HFFc6 (cell line): Measurements from ENCODE around the gene LAMC2. TPM values are rescaled to one million over a fixed set of nuclear protein-coding genes. Genes with fewer than 3 reads are reported as not detected.

Experiments used
- DNase-seq: peaks from one replicate; pipeline ENCODE4 v3.0.0-alpha.2; 2018
- H3K27ac Mint-ChIP-seq: 2 replicates; pipeline ENCODE4 v1.8.0; 2020; ENCODE audit warnings: mild to moderate bottlenecking, mixed read lengths
- H3K27me3 Mint-ChIP-seq: 2 replicates; pipeline ENCODE4 v1.8.0; 2021; ENCODE audit warnings: mild to moderate bottlenecking, moderate library complexity, mixed read lengths; ENCODE audit not compliant: insufficient read depth
- H3K36me3 Mint-ChIP-seq: 2 replicates; pipeline ENCODE4 v1.8.0; 2021; ENCODE audit warnings: low read depth, mixed read lengths
- H3K4me1 Mint-ChIP-seq: 2 replicates; pipeline ENCODE4 v1.8.0; 2020; ENCODE audit warnings: low read depth, mixed read lengths
- H3K4me3 Mint-ChIP-seq: 2 replicates; pipeline ENCODE4 v1.8.0; 2020; ENCODE audit warnings: mild to moderate bottlenecking, moderate library complexity, mixed read lengths
- H3K9me3 Mint-ChIP-seq: 2 replicates; pipeline ENCODE4 v1.8.0; 2020; ENCODE audit warnings: mild to moderate bottlenecking, mixed read lengths
- total RNA-seq, 6 experiments: library from RNA; stranded (reverse); fragmentation: NEBNext Ultra II Directional; extraction: Animal tissue kit (Norgen Biotek cat#: 25700); gene quantifications; 2 replicates in 1 of 6; 3 replicates in 5 of 6; pipeline ENCODE4 v1.2.3, GENCODE V29; 2021
- TF ChIP-seq, protein P1 (sequence below): fragments of 200-600 bp; sonication (generic); IDR thresholded peaks from 2 replicates; pipeline ENCODE4 v1.5.0; 2021; ENCODE audit warnings: antibody characterized with exemption, mild to moderate bottlenecking

LAMC2 gene
- total RNA-seq, 6 experiments from 2014 or later: 1.5 to 2.3 (median 1.7) TPM

DNA sequence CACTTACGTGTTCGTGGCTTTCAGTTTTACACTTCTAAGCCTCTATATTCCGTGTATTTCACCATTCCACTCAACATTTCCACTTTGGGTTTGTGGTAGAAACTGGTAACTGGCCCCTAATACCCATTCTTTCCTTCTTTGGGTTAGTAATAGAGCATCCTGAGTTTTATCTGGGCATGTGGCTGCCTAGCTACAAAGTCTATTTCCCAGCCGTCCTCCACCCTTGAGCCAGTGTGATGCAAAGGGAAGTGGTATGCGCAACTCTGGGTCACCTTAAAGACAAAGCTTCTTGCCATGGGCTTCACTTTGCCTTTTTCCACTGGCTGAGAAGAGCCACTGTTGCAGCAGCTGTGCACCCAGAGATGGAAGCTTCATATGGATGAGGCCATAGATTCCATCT is 73.9 kb downstream of the LAMC2 start:
- peaks cover 10% of the 10 kb centered on the region; the same call in 1 of the 2 replicates for H3K9me3 Mint-ChIP-seq
- TF ChIP-seq, protein P1, sequence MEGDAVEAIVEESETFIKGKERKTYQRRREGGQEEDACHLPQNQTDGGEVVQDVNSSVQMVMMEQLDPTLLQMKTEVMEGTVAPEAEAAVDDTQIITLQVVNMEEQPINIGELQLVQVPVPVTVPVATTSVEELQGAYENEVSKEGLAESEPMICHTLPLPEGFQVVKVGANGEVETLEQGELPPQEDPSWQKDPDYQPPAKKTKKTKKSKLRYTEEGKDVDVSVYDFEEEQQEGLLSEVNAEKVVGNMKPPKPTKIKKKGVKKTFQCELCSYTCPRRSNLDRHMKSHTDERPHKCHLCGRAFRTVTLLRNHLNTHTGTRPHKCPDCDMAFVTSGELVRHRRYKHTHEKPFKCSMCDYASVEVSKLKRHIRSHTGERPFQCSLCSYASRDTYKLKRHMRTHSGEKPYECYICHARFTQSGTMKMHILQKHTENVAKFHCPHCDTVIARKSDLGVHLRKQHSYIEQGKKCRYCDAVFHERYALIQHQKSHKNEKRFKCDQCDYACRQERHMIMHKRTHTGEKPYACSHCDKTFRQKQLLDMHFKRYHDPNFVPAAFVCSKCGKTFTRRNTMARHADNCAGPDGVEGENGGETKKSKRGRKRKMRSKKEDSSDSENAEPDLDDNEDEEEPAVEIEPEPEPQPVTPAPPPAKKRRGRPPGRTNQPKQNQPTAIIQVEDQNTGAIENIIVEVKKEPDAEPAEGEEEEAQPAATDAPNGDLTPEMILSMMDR: no peak
- no peak for DNase-seq
- peaks cover 37% of the 10 kb centered on the region for H3K36me3 Mint-ChIP-seq
- H3K4me3 Mint-ChIP-seq: no peak overlapping the region
- H3K27ac Mint-ChIP-seq: no peak overlapping the region
- H3K27me3 Mint-ChIP-seq: no peaks in the 10 kb centered on the region
- H3K4me1 Mint-ChIP-seq: peaks cover 10% of the 10 kb centered on the region

DNA sequence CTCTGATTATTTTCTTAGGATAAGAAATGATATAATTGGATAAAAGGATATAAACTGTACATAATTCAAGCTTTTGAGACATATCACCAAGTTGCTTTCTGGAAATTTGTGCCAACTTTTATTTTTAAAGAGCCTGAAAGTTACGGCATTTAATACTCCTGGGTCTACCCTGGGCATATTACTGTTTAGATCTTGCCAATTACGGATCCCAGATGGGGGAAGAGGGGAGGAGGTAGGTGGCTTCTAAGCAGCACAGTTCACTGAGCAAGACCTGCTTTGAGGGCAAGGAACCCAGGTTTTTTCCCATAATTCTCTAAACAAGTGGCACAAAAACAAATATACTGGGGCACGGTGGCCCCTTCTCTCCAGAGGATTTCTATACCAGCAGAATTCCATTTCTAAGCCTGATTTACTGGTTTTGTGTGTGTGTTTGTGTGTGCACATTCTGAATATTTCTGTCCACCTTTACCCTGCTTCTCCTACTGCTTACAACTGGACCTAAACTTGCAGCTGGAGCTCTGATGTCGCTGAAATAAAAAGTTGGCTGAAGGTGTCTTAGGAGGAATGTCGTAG is 76.7 kb downstream of the LAMC2 start:
- H3K36me3 Mint-ChIP-seq: peaks cover 30% of the 10 kb centered on the region
- H3K9me3 Mint-ChIP-seq: no peaks in the 10 kb centered on the region
- TF ChIP-seq, protein P1: no peak

DNA sequence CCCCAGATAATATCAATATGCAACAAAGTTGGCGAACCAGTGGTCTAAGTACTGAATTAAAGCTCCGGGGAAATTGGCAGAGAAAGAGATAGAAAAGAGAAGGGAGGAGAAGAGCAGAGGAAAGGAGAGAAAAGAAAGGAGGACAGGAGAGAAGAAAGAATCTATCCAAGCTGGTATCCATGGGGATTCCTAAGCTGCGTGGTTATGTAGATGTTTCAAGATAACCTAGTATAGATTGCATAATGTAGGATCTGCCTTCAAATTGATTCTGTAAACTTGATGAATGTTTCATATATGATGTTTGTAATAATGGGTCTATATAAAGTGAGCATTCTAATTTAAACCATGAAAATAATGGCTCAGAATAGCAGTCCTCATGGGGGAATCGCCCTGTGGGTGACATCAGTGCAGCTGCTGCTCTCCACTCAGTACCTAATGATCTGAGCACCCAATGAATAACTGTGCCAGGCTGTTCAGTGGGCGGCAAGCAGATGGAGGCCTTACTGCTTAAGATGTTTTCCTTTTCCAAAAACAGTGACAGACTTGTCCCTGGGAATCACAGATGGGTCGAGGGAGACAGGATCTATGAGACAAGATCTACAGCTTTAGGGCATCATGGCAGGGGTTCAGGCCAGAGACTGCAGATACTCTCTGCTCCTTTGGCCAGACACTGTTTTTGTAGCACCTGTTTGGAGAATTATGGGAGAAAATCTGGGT is 78.0 kb downstream of the LAMC2 start:
- no peaks in the 10 kb centered on the region for H3K9me3 Mint-ChIP-seq
- H3K27ac Mint-ChIP-seq: no peak overlapping the region
- TF ChIP-seq, protein P1: no peak
- H3K27me3 Mint-ChIP-seq: no peaks in the 10 kb centered on the region
- H3K4me3 Mint-ChIP-seq: no peak overlapping the region
- peaks cover 31% of the 10 kb centered on the region for H3K36me3 Mint-ChIP-seq
- H3K4me1 Mint-ChIP-seq: peaks cover 51% of the 10 kb centered on the region
- no peak for DNase-seq

More for the DNA sequence above, 76.7 kb downstream of the LAMC2 start:
- DNase-seq: no peak
- Mint-ChIP-seq H3K27me3 (no peaks in the 10 kb centered on the region), H3K27ac (no peak overlapping the region), H3K4me1 (peaks cover 38% of the 10 kb centered on the region), H3K4me3 (no peak overlapping the region)

DNA sequence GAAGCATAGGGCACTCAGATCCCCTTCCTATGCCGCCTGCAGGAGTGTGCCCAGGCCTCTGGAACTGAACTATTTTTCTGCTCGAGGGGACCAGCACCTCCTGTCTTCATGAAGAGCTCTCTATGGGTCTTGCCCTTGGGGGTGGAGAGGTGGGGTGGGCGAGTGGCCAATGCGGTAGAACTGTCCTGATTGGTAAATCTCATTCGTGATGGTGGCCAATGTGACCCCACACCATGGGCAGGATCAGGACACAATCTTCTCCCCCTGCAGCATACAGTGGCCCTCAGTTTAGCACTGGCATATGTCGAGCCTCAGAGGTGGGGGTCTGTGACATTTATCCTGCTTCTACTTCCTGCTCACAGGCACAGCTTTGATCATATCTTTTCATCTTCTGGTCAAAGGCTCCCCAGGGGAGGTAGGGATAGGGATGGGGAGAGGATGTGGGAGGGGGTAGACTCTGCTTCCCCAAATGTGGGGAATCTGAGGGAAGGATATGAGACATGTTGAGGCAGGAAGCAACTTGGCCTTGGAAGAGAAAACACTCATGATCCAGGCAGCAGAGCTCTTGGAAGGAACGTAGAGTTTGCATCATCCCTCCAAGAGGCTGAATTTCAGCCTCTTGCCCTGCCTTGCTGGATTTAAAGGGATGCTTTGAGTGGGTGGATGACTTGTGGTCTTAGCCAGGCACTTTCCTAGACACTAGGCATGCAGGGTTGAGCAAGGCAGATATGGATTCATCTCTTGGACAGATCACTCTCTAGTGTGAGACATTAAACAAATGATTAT is 81.8 kb downstream of the LAMC2 start:
- Mint-ChIP-seq H3K4me1 (peaks cover 89% of the 10 kb centered on the region), H3K9me3 (no peaks in the 10 kb centered on the region), H3K27ac (peak overlapping the region; percentile 98), H3K4me3 (peak overlapping the region; percentile 48), H3K27me3 (no peaks in the 10 kb centered on the region; the same call in 1 of the 2 replicates), H3K36me3 (peaks cover 19% of the 10 kb centered on the region)
- DNase-seq: peak; percentile 90
- TF ChIP-seq, protein P1: no peak

DNA sequence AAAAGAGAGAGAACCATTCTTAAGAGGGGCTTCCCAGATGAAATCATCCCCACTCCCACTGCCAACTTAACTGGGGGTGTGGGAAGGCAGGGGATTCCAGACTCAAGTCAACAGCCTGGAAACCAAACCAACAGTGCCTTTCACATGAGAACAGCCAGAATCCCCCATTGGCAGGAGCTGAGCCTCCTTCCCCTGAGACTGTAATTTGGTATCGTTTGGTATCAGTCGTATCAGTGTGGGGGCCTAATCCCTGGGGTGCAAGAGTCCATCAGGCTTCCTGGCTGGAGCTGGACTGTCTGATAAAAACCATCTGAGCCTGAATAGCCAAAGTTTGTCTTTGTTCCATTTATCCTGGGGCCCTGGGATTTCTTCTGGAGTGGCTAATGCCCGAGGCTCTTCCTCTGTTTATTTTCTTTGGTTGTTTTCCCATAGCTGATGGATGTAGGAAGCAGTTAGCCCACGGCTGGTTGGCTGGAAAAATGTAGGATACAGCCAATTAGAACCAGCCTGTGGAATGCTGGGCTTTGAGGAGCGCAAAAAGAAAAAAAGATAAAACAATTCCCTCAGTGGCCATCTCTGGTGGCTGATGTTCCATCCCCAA is 84.6 kb downstream of the LAMC2 start:
- Mint-ChIP-seq H3K27me3 (no peaks in the 10 kb centered on the region; the same call in 1 of the 2 replicates), H3K27ac (peak overlapping the region; percentile 79), H3K4me3 (peak overlapping the region; percentile 65), H3K4me1 (peaks cover 96% of the 10 kb centered on the region), H3K36me3 (peaks cover 10% of the 10 kb centered on the region), H3K9me3 (no peaks in the 10 kb centered on the region)
- DNase-seq: peak; percentile 95
- TF ChIP-seq, protein P1: no peak
